Mucosa of rectum (tissue), 2 donors: ENCODE measurements around the gene CYP2J2.
"Not testable (repeated sequence)": the region's sequence is repeated elsewhere in the genome, so short reads cannot be mapped to it uniquely, and the experiment has no call there.

Source experiments
- H3K27ac ChIP-seq, 2 donors: one replicate each; pipeline ENCODE4 v1.7.0; 2013; ENCODE audit warnings: inconsistent platforms in 2 of 2, low read depth in 2 of 2, low read length in 2 of 2
- H3K27me3 ChIP-seq, 2 donors: one replicate each; pipeline ENCODE4 v1.7.0; 2013; ENCODE audit warnings: low read length in 2 of 2; ENCODE audit not compliant: control insufficient read depth in 2 of 2, insufficient read depth in 2 of 2
- H3K36me3 ChIP-seq, 2 donors: one replicate each; pipeline ENCODE4 v1.7.0; 2013; ENCODE audit warnings: low read length in 2 of 2; ENCODE audit not compliant: control insufficient read depth in 2 of 2, insufficient read depth in 2 of 2
- H3K4me1 ChIP-seq, 2 donors: one replicate each; pipeline ENCODE4 v1.7.0; 2013; ENCODE audit warnings: low read length in 2 of 2, mild to moderate bottlenecking in 1 of 2; ENCODE audit not compliant: control insufficient read depth in 2 of 2, insufficient read depth in 2 of 2
- H3K4me3 ChIP-seq, 2 donors: one replicate each; pipeline ENCODE4 v1.7.0; 2013; ENCODE audit warnings: low read length in 2 of 2
- H3K9ac ChIP-seq, 2 donors: one replicate each; pipeline ENCODE4 v1.7.0; 2013; ENCODE audit warnings: low read length in 2 of 2, low read depth in 1 of 2, mild to moderate bottlenecking in 1 of 2
- H3K9me3 ChIP-seq, 2 donors: one replicate each; pipeline ENCODE4 v1.7.0; 2013; ENCODE audit warnings: low read length in 2 of 2; ENCODE audit not compliant: control insufficient read depth in 2 of 2
- donor health status: healthy.
- donor health status: Normal muscosa, but diverticular disease.

Gene CYP2J2, protein sequence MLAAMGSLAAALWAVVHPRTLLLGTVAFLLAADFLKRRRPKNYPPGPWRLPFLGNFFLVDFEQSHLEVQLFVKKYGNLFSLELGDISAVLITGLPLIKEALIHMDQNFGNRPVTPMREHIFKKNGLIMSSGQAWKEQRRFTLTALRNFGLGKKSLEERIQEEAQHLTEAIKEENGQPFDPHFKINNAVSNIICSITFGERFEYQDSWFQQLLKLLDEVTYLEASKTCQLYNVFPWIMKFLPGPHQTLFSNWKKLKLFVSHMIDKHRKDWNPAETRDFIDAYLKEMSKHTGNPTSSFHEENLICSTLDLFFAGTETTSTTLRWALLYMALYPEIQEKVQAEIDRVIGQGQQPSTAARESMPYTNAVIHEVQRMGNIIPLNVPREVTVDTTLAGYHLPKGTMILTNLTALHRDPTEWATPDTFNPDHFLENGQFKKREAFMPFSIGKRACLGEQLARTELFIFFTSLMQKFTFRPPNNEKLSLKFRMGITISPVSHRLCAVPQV

DNA sequence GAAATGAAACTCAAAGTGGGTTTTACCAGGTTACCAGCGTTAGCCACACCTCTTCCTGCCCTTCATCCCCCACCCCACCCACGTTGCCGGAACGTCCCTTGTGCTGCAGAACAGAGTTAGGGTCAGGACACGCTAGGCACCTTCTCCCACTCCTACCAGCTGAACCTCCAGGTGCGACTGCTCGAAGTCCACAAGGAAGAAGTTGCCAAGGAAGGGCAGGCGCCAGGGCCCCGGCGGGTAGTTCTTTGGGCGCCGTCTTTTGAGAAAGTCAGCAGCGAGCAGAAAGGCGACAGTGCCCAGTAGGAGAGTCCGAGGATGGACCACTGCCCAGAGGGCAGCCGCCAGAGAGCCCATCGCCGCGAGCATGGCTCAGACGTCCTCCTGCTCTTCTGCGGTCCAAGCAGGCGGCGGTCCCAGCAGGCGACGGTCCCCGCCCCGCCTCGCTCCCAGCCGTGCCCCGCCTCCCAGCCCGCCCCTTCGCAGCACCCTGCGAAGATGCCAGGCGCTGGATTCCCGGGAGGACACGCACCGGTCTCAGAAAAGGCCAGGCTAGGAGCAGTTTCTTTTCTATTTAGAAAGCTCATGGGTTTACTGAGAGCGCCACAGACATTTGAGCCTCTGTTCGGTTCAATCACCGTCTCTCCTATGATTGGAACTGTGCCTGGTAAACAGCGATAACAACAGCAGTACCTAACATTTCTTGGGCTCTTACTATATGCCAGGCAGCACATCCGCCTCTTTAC, at the start of gene CYP2J2:
TSS of gene CYP2J2 (minus strand) at position 393 of the 743 bp plus-strand sequence. CDS start at position 366, 27 bp downstream.
- peak within 1 kb of the TSS; percentile 76 to 85 for H3K4me3 ChIP-seq
- no peaks in the 10 kb centered on the region for H3K36me3 ChIP-seq
- peak within 1 kb of the TSS; percentile 63 to 75 for H3K9ac ChIP-seq
- H3K4me1 ChIP-seq = peaks cover 0 to 3% of the 10 kb centered on the region in 2 donors
- H3K9me3 ChIP-seq = no peaks in the 10 kb centered on the region
- peak within 1 kb of the TSS; percentile 69 to 77 for H3K27ac ChIP-seq
- H3K27me3 ChIP-seq = no peaks in the 10 kb centered on the region

- H3K27ac ChIP-seq = no peak overlapping the region
- no peaks in the 10 kb centered on the region for H3K27me3 ChIP-seq
- H3K4me3 ChIP-seq = no peak overlapping the region
- H3K4me1 ChIP-seq = peaks cover 0 to 4% of the 10 kb centered on the region in 2 donors
- no peak overlapping the region for H3K9ac ChIP-seq
- H3K36me3 ChIP-seq = no peaks in the 10 kb centered on the region
- no peaks in the 10 kb centered on the region for H3K9me3 ChIP-seq
Observed at GRCh38 chr1:59973719-59974118, 47.1 kb upstream of the CYP2J2 start.

GRCh38 chr1:59972216-59972927, 45.8 kb upstream of the CYP2J2 start:
- Histone ChIP-seq H3K4me1 (peaks cover 0 to 6% of the 10 kb centered on the region in 2 donors), H3K27me3 (no peaks in the 10 kb centered on the region), H3K4me3 (no peak overlapping the region), H3K27ac (no peak overlapping the region), H3K9ac (no peak overlapping the region), H3K36me3 (no peaks in the 10 kb centered on the region), H3K9me3 (no peaks in the 10 kb centered on the region)

DNA sequence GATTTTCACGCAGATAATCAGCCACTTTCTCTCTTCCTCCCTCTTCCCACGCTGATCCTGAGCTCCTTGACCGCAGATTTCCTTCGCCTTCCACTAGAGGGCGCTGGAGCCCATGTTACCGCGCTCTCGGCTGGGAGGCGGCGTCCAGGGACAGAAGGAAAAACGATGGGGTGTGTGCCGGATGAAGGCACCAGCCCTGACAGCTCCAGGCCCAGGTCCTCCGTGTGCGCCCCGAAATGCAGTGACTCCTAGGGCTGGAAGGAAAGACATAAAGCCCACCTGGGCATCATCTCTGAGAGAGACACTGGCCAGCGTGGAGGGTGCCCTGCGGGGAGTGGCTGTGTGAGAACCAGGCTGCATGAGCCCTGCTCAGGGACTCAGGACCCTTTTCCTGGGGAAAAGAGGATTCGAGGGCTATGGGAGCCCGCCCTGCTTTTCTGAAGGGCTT, 44.9 kb upstream of the CYP2J2 start:
- Histone ChIP-seq H3K4me1 (peaks cover 0 to 9% of the 10 kb centered on the region in 2 donors), H3K27ac (no peak overlapping the region), H3K36me3 (no peaks in the 10 kb centered on the region), H3K4me3 (no peak overlapping the region), H3K9ac (no peak overlapping the region), H3K27me3 (no peaks in the 10 kb centered on the region), H3K9me3 (no peaks in the 10 kb centered on the region)

DNA sequence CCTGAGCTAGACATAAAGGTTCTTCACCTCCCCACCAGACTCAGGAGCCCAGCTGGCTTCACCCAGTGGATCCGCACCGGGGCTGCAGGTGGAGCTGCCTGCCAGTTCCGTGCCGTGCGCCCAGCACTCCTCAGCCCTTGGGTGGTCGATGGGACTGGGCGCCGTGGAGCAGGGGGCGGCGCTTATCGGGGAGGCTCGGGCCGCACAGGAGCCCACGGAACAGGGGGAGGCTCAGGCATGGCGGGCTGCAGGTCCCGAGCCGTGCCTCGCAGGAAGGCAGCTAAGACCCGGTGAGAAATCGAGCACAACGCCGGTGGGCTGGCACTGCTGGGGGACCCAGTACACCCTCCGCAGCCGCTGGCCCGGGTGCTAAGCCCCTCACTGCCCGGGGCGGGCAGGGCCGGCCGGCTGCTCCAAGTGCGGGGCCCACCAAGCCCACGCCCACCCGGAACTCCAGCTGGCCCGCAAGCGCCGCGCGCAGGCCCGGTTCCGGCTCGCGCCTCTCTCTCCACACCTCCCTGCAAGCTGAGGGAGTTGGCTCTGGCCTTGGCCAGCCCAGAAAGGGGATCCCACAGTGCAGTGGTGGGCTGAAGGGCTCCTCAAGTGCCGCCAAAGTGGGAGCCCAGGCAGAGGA, 43.1 kb upstream of the CYP2J2 start:
- not testable (repeated sequence) for H3K4me3 ChIP-seq, H3K27ac ChIP-seq, H3K9me3 ChIP-seq, H3K9ac ChIP-seq, H3K27me3 ChIP-seq, H3K36me3 ChIP-seq
- H3K4me1 ChIP-seq = peaks cover 0 to 12% of the 10 kb centered on the region in 2 donors

DNA sequence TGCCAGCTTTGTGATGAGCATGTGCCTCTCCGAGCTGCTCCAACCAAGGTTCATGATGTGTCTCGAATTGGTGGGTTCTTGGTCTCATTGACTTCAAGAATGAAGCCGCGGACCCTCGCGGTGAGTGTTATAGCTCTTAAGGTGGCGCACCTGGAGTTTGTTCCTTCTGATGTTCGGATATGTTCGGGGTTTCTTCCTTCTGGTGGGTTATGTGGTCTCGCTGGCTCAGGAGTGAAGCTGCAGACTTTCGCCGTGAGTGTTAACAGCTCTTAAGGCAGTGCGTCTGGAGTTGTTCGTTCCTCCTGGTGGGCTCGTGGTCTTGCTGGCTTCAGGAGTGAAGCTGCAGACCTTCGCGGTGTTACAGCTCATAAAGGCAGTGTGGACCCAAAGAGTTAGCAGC, 42.2 kb upstream of the CYP2J2 start:
- not testable (repeated sequence) for H3K36me3 ChIP-seq, H3K4me3 ChIP-seq, H3K27ac ChIP-seq, H3K9ac ChIP-seq, H3K27me3 ChIP-seq, H3K9me3 ChIP-seq
- peaks cover 0 to 12% of the 10 kb centered on the region in 2 donors for H3K4me1 ChIP-seq

DNA sequence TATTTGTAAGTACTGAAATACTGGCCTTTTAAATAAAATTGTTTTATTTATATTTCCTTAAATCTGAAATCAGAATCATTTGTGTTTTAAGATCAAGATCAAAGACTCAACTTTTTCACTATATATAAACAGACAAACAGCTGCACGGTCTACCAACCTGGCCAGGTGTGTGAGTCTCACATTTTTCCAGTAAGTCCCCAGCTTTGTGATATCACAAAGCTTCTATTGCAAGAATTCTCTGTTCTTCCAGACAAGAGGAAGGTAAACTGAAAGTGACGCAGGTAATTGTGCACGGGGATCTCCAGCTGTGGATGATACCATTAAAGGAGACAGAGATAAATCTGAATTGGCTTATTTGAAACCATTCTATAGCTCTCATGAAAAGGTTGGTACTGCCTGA, 41.2 kb upstream of the CYP2J2 start:
- H3K27me3 ChIP-seq = no peaks in the 10 kb centered on the region
- H3K9me3 ChIP-seq = no peaks in the 10 kb centered on the region
- H3K4me1 ChIP-seq = peaks cover 0 to 12% of the 10 kb centered on the region in 2 donors

GRCh38 chr1:59967141-59967697, 40.6 kb upstream of the CYP2J2 start:
- Histone ChIP-seq H3K4me3 (no peak overlapping the region), H3K9ac (no peak overlapping the region), H3K4me1 (peaks cover 0 to 12% of the 10 kb centered on the region in 2 donors), H3K27me3 (no peaks in the 10 kb centered on the region), H3K36me3 (no peaks in the 10 kb centered on the region), H3K9me3 (no peaks in the 10 kb centered on the region), H3K27ac (peak overlapping the region in 1 of 2 donors; percentile 52)

More for the DNA sequence above, 41.2 kb upstream of the CYP2J2 start:
- Histone ChIP-seq H3K4me3 (no peak overlapping the region), H3K36me3 (no peaks in the 10 kb centered on the region), H3K9ac (no peak overlapping the region), H3K27ac (no peak overlapping the region)

- H3K9me3 ChIP-seq = no peaks in the 10 kb centered on the region
- H3K4me3 ChIP-seq = no peak overlapping the region
- no peaks in the 10 kb centered on the region for H3K36me3 ChIP-seq
- H3K4me1 ChIP-seq = peaks cover 0 to 4% of the 10 kb centered on the region in 2 donors
- H3K27me3 ChIP-seq = no peaks in the 10 kb centered on the region
- no peak overlapping the region for H3K9ac ChIP-seq
- H3K27ac ChIP-seq = no peak overlapping the region
Observed at GRCh38 chr1:59952065-59952464, 25.5 kb upstream of the CYP2J2 start.
